Measurements from ENCODE around the gene KRTAP5-3. TPM values are rescaled to one million over a fixed set of nuclear protein-coding genes. Genes with fewer than 3 reads are reported as not detected.

KRTAP5-3 gene
- total and polyA plus RNA-seq, 2 of the 13 experiments (the other 11 are each of a cell fraction or from before 2014, with no cell fraction given), result not detected

- no peak for TF ChIP-seq HNF1A (IDR thresholded peaks at IDR 0.05; ENCODE audit: low read depth)
- no peak for TF ChIP-seq HNF1A (CRISPR knock-in tag; IDR thresholded peaks at IDR 0.05; ENCODE audit: borderline replicate concordance)
- TF ChIP-seq ZNF678 (CRISPR knock-in tag; IDR thresholded peaks at IDR 0.05), result no peak
- TF ChIP-seq E2F1 (CRISPR knock-in tag; IDR thresholded peaks at IDR 0.05), result no peak
- TF ChIP-seq ZNF354B (CRISPR knock-in tag; IDR thresholded peaks at IDR 0.05), result no peak
- no peak for TF ChIP-seq NFE2L1 (CRISPR knock-in tag; IDR thresholded peaks at IDR 0.05; ENCODE audit: borderline replicate concordance)
Measured at GRCh38 chr11:1574933-1575242, 33.4 kb downstream of the KRTAP5-3 start (continued).

- in situ Hi-C loops (cut with HindIII; ENCODE audit: extremely low pct_ligation_motif_present, low pct_unique_long_range_greater_than_20kb), result no loop called here
- ChIA-PET POLR2A (interaction anchor here (0.7 to 1.6 kb wide), 6 partner anchors 15 to 414 kb away, joined by 3 to 5 read pairs (median 3); no protein-coding TSS in a partner anchor), CTCF (ENCODE audit: low intra/inter-chr PET ratio, low total read pairs) (interaction anchor here (0.9 to 2.3 kb wide), 4 partner anchors 10 to 33 kb away, joined by 3 to 17 read pairs (median 4); no protein-coding TSS in a partner anchor)
- intact Hi-C loops (cut with micrococcal nuclease; ENCODE audit: unreplicated experiment), result loop anchor here (2.0 kb wide), 2 partner anchors 20 to 34 kb away; no protein-coding TSS in a partner anchor
- H3K4me3 ChIP-seq (replicated peaks in 1 of 3; ENCODE audit: insufficient read depth in 1 of 3, low read depth in 2 of 3, low read length in 3 of 3), result peak overlapping the region; percentile 65 to 76 (median 72)
- peaks cover 35% of the 10 kb centered on the region for H3K4me1 ChIP-seq (ENCODE audit: insufficient read depth, low read length)
- no CpG with 5 or more reads among the region's 64 CpGs for WGBS (ENCODE audit: low lambda C conversion rate)
- peaks cover 16% of the 10 kb centered on the region; the same call in 1 of the 2 replicates for H4K20me1 ChIP-seq (ENCODE audit: insufficient read depth, low read length)
- H3K79me2 ChIP-seq (ENCODE audit: insufficient read depth, low read length), result no peaks in the 10 kb centered on the region
- no peaks in the 10 kb centered on the region for H3K36me3 ChIP-seq (replicated peaks in 1 of 2; ENCODE audit: control insufficient read depth in 1 of 2, insufficient read depth in 2 of 2, low read length in 2 of 2)
- H3K27me3 ChIP-seq (ENCODE audit: control insufficient read depth in 1 of 2, insufficient read depth in 2 of 2, low read length in 2 of 2), result peaks cover 1 to 17% of the 10 kb centered on the region in 2 experiments; a peak in 3 of 5 replicates
- no peak overlapping the region for H3K27ac ChIP-seq (ENCODE audit: extremely low read length, insufficient read depth, low read length)
- no peak for DNase-seq (ENCODE audit: low spot score)
- ATAC-seq, result peak; percentile 60
- no TSS peak for BruUV-seq (replicated peaks)
- FAIRE-seq, result no peak
- peaks cover 8% of the 10 kb centered on the region for H3K9me3 ChIP-seq (ENCODE audit: low read length)
- peak overlapping the region; percentile 93 for H3K4me2 ChIP-seq (ENCODE audit: low read depth, low read length)
- peak overlapping the region; percentile 84; the same call in 1 of the 2 replicates for H3K9ac ChIP-seq (ENCODE audit: insufficient read depth, low read depth, low read length)
- no peak overlapping the region for H2AFZ ChIP-seq (ENCODE audit: low read length)
- no peak for TF ChIP-seq MEIS1 (CRISPR knock-in tag; IDR thresholded peaks at IDR 0.05; ENCODE audit: borderline replicate concordance)
- peak; percentile 71 for TF ChIP-seq CTCF (CRISPR knock-in tag; IDR thresholded peaks at IDR 0.05)
- peak; percentile 48; the same call in 1 of the 2 replicates for TF ChIP-seq ZNF687 (CRISPR knock-in tag; IDR thresholded peaks at IDR 0.05)
Measured at GRCh38 chr11:1574238-1574932, 33.9 kb downstream of the KRTAP5-3 start.
